ENCODE data around the gene ANKIB1.

The ANKIB1 gene

GRCh38 chr7:92333866-92334265, 88.1 kb downstream of the ANKIB1 start:
- no peak for TF ChIP-seq CTCF (conservative IDR thresholded peaks at IDR 0.05; ENCODE audit: control insufficient read depth, insufficient read depth, low read depth, low read length)
- no peak overlapping the region for H3K4me3 ChIP-seq (ENCODE audit: control insufficient read depth, low read depth, low read length)
- DNase-seq (ENCODE audit: low read depth) = no peak

GRCh38 chr7:92335574-92335973, 89.8 kb downstream of the ANKIB1 start:
- H3K4me3 ChIP-seq (ENCODE audit: control insufficient read depth, low read depth, low read length) = no peak overlapping the region
- no peak for TF ChIP-seq CTCF (conservative IDR thresholded peaks at IDR 0.05; ENCODE audit: control insufficient read depth, insufficient read depth, low read depth, low read length)
- no peak for DNase-seq (ENCODE audit: low read depth)

GRCh38 chr7:92336662-92337340, 91.0 kb downstream of the ANKIB1 start:
- TF ChIP-seq CTCF (conservative IDR thresholded peaks at IDR 0.05; ENCODE audit: control insufficient read depth, insufficient read depth, low read depth, low read length) = no peak
- no peak overlapping the region for H3K4me3 ChIP-seq (ENCODE audit: control insufficient read depth, low read depth, low read length)
- DNase-seq (ENCODE audit: low read depth) = no peak

GRCh38 chr7:92340016-92340415, 94.2 kb downstream of the ANKIB1 start:
- no peak for DNase-seq (ENCODE audit: low read depth)
- no peak overlapping the region for H3K4me3 ChIP-seq (ENCODE audit: control insufficient read depth, low read depth, low read length)
- no peak for TF ChIP-seq CTCF (conservative IDR thresholded peaks at IDR 0.05; ENCODE audit: control insufficient read depth, insufficient read depth, low read depth, low read length)

GRCh38 chr7:92343714-92344113, 97.9 kb downstream of the ANKIB1 start:
- TF ChIP-seq CTCF (conservative IDR thresholded peaks at IDR 0.05; ENCODE audit: control insufficient read depth, insufficient read depth, low read depth, low read length) = no peak
- no peak for DNase-seq (ENCODE audit: low read depth)
- H3K4me3 ChIP-seq (ENCODE audit: control insufficient read depth, low read depth, low read length) = no peak overlapping the region

GRCh38 chr7:92352009-92352408, 106.2 kb downstream of the ANKIB1 start:
- no peak overlapping the region for H3K4me3 ChIP-seq (ENCODE audit: control insufficient read depth, low read depth, low read length)
- no peak for TF ChIP-seq CTCF (conservative IDR thresholded peaks at IDR 0.05; ENCODE audit: control insufficient read depth, insufficient read depth, low read depth, low read length)
- DNase-seq (ENCODE audit: low read depth) = no peak

GRCh38 chr7:92354214-92354613, 108.4 kb downstream of the ANKIB1 start:
- no peak for TF ChIP-seq CTCF (conservative IDR thresholded peaks at IDR 0.05; ENCODE audit: control insufficient read depth, insufficient read depth, low read depth, low read length)
- H3K4me3 ChIP-seq (ENCODE audit: control insufficient read depth, low read depth, low read length) = no peak overlapping the region
- no peak for DNase-seq (ENCODE audit: low read depth)

Measured in fibroblast of mammary gland (primary cell).